HG03159 (cell line): ENCODE data around the gene TXNRD2.
"Not testable (repeated sequence)": the region's sequence is repeated elsewhere in the genome, so short reads cannot be mapped to it uniquely, and the experiment has no call there.

Experiments
- ATAC-seq: cut with Tn5 transposase; IDR thresholded peaks from one replicate; pipeline ENCODE4 v1.9.1; 2021; ENCODE audit warnings: mild to moderate bottlenecking, moderate library complexity; ENCODE audit not compliant: unreplicated experiment

TXNRD2 gene

DNA sequence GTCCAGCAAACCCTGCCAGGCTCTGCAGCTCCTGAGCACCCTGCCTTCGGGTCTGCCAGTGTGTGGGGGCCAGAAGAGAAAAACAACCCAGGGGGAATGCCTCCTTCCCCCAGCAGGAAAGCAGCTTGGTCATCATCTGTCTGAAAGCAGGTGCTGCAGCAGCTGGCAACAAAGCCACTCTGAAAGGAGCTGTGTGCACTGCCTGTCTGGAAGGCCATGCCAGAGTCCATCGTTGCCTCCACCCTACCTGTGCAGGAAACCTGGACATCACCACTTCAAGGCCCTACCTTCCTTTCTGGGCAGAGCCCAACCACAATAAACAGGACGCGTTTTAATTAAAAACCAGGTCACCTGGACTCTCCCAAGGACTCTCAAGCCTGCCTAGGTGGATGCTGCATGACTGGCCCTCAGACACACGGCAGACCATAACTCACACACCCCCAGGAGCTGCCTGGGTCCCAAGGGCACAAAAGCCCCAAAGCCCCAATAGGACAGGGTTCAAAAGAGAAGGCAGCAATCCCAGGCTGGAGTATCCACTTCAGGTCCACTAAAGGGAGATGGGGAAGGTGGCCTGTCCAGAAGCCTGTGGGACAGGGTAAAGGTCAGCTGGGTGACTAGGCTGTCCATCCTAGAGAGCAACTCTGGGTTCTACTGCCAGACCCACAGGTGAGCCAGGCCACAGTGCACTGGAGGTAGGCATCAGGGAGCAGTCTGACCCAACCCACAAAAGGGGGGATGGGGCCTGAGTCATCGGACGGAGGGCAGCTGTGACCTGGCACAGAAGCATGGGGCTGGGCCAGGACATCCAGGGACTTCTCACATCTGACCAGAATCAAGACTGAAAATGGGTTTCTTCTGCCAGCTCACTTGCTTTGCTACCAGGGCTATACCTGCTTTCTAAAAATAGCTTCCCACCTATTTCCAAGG, 93.1 kb downstream of the TXNRD2 start:
- no peak for ATAC-seq

DNA sequence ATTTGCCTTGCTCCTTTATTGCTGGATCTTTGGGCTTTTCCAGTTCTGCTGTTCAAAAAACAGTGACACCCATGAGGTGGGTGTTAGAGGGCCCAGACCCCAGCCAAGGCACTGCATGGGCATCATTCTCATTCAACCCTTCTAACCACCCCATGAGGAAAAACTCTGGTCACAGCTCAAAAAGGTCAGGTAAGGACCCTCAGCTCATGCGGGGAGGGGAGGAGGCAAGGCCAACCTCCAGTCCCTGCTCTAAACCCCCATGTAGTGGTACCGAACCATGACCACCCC, 94.3 kb downstream of the TXNRD2 start:
- no peak for ATAC-seq

DNA sequence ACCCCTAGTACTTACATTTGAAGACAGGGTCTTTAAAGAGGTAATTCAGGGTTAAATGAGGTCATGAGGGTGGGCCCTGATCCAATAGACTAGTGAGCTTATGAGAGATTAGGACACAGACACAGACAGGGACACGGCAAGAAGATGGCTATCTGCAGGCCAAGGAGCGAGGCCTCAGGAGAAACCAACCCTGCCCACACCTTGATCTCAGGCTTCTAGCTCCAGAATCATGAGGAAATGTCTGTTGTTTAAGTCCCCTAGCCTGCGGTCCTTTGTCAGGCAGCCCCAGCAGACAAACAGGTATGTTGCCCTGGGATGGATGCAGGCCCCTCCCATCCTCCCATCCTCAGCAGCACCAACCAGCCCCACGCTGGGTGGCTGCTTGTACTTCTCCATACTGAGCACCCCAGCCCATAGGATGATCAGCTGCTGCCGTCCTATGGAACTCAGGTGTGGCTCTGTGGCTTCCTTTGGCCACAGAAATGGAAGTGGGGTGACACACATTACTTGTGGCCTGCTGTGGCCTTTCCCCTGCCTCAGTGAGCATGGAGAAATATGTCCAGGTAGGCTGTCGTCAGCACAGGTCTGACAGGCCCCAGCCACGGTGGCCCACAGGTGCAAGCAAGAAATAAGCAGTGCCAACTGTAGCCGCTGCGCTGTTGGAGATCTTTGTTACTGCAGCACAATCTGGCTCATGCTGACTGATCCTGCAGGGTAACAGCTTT, 94.8 kb downstream of the TXNRD2 start:
- ATAC-seq: no peak

DNA sequence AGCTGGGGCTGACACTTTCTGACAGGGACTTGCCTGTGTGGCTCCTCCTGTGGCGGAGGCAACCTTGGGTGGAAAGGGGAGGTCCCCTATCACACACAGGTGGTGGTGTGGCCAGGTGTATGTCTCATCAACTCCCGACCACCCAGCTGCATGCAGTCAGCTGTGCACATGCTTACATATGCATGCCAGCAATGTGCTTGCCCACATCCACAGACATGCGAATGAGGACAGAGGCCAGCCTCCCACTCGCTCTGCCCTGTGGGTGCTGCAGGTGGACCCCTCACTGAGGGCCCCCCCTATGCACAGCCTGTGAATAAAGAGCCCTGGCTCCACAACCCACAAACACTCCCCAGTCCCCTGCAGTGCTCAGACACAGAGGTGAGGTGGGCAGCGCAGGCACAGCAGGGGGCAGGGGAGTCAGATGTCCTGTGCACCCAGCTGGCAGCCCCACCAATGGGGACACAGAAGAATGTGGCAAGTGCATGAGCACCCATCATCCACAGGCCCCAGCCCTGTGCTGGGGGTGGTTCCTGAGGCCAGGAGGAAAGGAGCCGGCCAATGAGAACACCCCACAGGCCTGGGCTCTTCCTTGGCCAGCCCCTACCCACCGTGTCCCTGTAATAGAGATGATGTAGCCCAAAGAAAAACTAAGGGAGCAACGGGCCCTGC, 96.4 kb downstream of the TXNRD2 start:
- ATAC-seq: no peak

DNA sequence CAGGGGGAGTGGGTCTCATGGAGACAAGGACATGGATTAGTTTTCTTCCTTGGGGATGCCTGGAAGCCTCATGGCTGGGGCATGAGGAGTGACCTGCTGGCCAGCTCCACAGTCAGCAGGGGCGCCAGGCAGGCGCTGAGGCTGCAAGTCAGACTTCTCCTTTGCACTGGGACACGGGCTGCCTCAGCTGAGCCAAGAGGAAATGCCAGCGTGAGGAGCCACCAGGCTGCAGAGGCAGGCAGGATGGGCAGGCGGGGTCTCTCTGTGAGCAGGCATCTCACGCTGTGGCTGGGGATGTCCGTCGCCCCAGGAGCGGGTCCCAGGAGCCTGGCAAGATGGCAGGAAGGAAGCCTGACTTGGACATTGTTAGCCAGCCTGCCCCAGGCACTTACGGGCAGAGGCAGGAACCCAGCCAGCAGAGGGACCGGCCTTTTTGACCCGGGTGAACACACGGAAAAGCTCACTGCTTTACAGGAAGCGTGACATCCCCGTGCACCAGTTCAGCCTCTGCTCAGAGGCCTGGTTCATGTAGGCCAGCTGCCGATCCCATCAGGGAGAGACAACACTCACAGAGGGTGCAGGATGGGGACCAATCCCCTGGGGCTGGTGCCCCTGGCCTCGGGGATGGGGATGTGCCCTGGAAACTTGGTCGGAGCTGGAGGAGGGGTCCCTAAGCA, 97.1 kb downstream of the TXNRD2 start:
- no peak for ATAC-seq

GRCh38 chr22:19843857-19844376, 97.7 kb downstream of the TXNRD2 start:
- ATAC-seq: no peak

DNA sequence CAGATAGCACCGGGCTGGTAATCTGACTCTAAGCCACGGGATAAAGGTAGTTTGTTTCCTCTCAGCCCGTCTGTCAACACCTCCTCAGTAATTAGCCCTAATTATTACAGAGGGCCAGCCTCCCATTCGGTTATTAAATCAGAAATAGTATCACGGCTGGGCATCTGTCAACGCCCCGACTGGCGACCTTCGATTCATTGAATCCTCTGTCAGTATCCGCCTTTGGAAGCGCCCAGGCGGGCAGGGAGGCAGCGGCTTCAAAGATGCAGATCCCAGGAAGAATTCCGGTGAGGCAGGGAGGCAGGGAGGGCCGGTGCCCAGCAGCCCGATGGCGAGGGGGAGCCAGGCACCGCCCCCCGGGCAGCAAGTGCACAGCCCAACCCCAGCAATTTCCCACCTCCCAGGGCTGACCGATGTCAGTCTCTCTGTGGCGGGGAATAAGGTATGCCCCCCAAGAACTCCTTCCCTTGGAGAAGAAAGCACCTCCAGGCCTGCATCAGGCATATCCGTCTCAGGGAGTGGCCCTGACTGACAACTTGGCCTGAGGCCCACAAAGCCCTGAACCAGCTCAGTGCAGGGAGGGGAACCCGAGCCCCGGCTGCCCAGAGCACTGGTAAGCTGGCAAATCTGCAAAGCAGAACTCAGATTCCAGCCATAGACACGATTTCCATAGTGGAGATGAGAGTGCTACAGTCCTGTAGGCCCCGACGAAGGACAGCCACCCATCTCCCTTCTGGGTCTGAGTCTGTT, 98.3 kb downstream of the TXNRD2 start:
- ATAC-seq: no peak

DNA sequence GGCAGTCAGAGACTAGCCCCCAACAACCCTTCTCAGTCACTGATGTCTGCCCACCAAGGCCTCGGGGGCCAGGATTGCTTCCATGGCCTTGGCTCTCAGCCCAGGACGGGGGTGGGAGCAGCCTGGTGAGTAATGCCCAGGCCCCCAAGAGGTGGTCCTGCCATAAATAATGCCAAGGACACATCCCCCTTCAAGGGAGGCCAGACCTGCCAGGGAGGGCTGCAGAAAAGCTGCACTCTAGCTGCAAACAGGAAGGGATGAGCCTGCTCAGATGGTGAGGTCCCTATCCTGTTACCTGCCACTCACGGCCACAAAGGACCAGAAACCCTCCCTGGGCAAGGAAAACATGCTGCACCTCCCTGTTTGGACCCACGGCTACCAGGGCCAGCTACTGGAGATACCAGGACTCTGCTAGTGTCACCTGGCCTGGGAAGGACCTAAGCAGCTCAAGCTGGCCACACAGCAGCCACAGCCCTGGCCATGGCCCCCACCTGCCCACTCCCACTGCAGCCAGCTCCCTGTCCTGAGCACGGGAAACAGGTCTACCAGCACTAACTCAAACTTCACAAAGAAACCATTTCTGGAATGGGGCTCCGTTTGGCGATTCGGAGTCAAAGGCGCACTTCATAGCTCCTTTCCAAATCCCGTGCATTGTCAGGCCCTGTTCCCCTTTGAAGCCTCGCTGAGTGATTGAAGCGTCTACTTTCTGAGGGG, 99.1 kb downstream of the TXNRD2 start:
- ATAC-seq: no peak

- ATAC-seq: no peak
Observed at GRCh38 chr22:19841641-19842392, 99.8 kb downstream of the TXNRD2 start.

GRCh38 chr22:19840955-19841640, 100.5 kb downstream of the TXNRD2 start:
- no peak for ATAC-seq

DNA sequence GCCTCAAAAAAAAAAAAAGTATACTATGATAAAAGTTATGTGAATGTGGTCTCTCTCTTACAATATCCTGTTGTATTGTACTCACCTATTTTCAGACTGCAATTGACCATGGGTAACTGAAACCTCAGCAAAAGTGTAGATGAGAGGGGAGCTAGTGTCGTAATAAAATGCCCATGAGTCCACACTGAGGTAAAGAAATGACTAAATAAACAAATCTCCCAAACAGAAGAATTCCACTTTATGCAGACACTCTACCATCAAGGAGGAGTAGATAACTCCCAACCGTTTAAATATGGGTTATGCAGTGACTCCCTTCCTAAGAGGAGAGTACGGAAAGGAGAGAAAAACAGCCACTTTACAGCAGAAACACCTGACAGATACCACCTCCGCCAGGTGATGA, 101.6 kb downstream of the TXNRD2 start:
- no peak for ATAC-seq

GRCh38 chr22:19837915-19838314, 103.7 kb downstream of the TXNRD2 start:
- no peak for ATAC-seq

GRCh38 chr22:19836512-19836911, 105.1 kb downstream of the TXNRD2 start:
- ATAC-seq: no peak

- no peak for ATAC-seq
Observed at GRCh38 chr22:19834599-19834998, 107.0 kb downstream of the TXNRD2 start.

GRCh38 chr22:19833327-19833726, 108.3 kb downstream of the TXNRD2 start:
- not testable (repeated sequence) for ATAC-seq

DNA sequence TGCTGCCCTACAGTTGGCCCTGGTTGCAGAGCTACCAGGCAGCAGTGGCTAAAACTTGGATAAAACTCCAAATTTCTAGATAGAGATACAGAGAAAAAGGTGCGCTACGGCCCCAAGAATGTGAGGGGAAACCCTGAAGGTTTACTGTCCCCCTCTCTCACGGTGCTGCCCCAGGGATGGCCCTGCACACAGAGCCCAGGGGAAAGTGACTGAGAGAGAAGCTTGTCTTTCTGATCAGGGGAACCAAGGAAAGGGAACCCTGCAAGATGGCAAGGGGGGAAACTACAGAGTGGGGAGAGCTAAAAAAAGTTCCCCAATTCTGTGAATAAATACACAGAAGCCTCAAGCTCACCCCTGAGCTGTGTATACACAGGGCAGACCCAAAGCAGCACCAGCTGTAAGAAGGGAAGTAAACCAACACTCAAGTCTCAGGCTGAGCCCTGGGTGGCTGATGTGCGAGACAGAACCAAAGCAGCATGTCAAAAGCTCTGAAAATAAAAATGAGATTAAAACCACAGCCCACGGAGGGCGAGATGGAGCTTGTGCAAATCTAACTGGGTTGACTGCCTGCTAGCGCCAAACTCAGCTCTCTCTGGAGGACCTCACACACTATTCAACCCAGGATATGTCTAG, 109.0 kb downstream of the TXNRD2 start:
- no peak for ATAC-seq

- not testable (repeated sequence) for ATAC-seq
Observed at GRCh38 chr22:19831979-19832378, 109.6 kb downstream of the TXNRD2 start.

GRCh38 chr22:19831016-19831415, 110.6 kb downstream of the TXNRD2 start:
- no peak for ATAC-seq
